ENCODE results near the gene KCTD7. TPM values are rescaled to one million over a fixed set of nuclear protein-coding genes. Genes with fewer than 3 reads are reported as not detected.

Gene KCTD7
- total and polyA plus RNA-seq, 2 of the 13 experiments (the other 11 are each of a cell fraction or from before 2014, with no cell fraction given) = 7.3 to 13.5 TPM

GRCh38 chr7:66654275-66655112 is 25.8 kb downstream of the KCTD7 start (continued):
- TF ChIP-seq CREBL2 (CRISPR knock-in tag; IDR thresholded peaks at IDR 0.05; ENCODE audit: borderline replicate concordance) (no peak; the same call in 1 of the 2 replicates), HBP1 (CRISPR knock-in tag; IDR thresholded peaks at IDR 0.05; ENCODE audit: low read depth) (no peak; the same call in 1 of the 2 replicates), FOXA1 (IDR thresholded peaks at IDR 0.05) (no peak), FOXA1 (CRISPR knock-in tag; IDR thresholded peaks at IDR 0.05) (peak; percentile 60), NCOA2 (CRISPR knock-in tag; IDR thresholded peaks at IDR 0.05) (peak; percentile 64), SAFB2 (CRISPR knock-in tag; IDR thresholded peaks at IDR 0.05; ENCODE audit: borderline replicate concordance, low read depth) (peak; percentile 80; the same call in 1 of the 2 replicates), SNAPC5 (CRISPR knock-in tag; IDR thresholded peaks at IDR 0.05; ENCODE audit: borderline replicate concordance) (no peak), ZMYM2 (CRISPR knock-in tag; IDR thresholded peaks at IDR 0.05) (no peak; the same call in 1 of the 2 replicates), ZNF777 (CRISPR knock-in tag; IDR thresholded peaks at IDR 0.05) (peak; percentile 93), FOXC1 (CRISPR knock-in tag; IDR thresholded peaks at IDR 0.05; ENCODE audit: borderline replicate concordance) (peak; percentile 68), TAF1 (CRISPR knock-in tag; IDR thresholded peaks at IDR 0.05) (peak; percentile 91), ZNF784 (CRISPR knock-in tag; IDR thresholded peaks at IDR 0.05; ENCODE audit: borderline replicate concordance) (peak; percentile 87), FUBP1 (CRISPR knock-in tag; IDR thresholded peaks at IDR 0.05; ENCODE audit: borderline replicate concordance) (peak; percentile 41; the same call in 1 of the 2 replicates), SP4 (CRISPR knock-in tag; IDR thresholded peaks at IDR 0.05) (peak; percentile 93), ZNF160 (CRISPR knock-in tag; IDR thresholded peaks at IDR 0.05) (no peak), ZNF484 (CRISPR knock-in tag; IDR thresholded peaks at IDR 0.05; ENCODE audit: borderline replicate concordance, low read depth) (no peak; the same call in 1 of the 2 replicates), GLI4 (CRISPR knock-in tag; IDR thresholded peaks at IDR 0.05; ENCODE audit: borderline replicate concordance) (0 out of 2 replicates have a peak, but pooled peaks have one; percentile 16), HNRNPLL (IDR thresholded peaks at IDR 0.05; ENCODE audit: low read depth, low read length, poor library complexity, severe bottlenecking) (peak; percentile 97), ZFP36 (IDR thresholded peaks at IDR 0.05; ENCODE audit: borderline replicate concordance, low read depth, low read length, partially characterized antibody) (no peak)

All from HepG2 (cell line).